Activated CD4-positive, alpha-beta T cell treated with anti-CD3 and anti-CD28 coated beads for 48 hours (primary cell): Measurements from ENCODE around the gene NEK6.

Source experiments
- DNase-seq: peaks from one replicate; pipeline ENCODE4 v3.0.0-alpha.2; 2020

Gene NEK6

GRCh38 chr9:124327491-124327890 lies 69.7 kb downstream of the NEK6 start:
- DNase-seq, result no peak

- DNase-seq, result no peak
Observed at GRCh38 chr9:124328285-124328684, 70.5 kb downstream of the NEK6 start.

GRCh38 chr9:124329206-124329792 lies 71.5 kb downstream of the NEK6 start:
- DNase-seq, result no peak

GRCh38 chr9:124330011-124330697 lies 72.4 kb downstream of the NEK6 start:
- DNase-seq, result no peak

GRCh38 chr9:124331580-124331979 lies 73.8 kb downstream of the NEK6 start:
- DNase-seq, result no peak

- DNase-seq, result no peak
Observed at GRCh38 chr9:124332361-124333202, 74.8 kb downstream of the NEK6 start.

GRCh38 chr9:124333203-124333579 lies 75.4 kb downstream of the NEK6 start:
- DNase-seq, result no peak

- DNase-seq, result no peak
Observed at GRCh38 chr9:124334568-124335319, 77.0 kb downstream of the NEK6 start.

- no peak for DNase-seq
Observed at GRCh38 chr9:124335320-124335707, 77.6 kb downstream of the NEK6 start.

GRCh38 chr9:124337562-124337961 lies 79.8 kb downstream of the NEK6 start:
- DNase-seq, result no peak

GRCh38 chr9:124339603-124340146 lies 81.9 kb downstream of the NEK6 start:
- no peak for DNase-seq

GRCh38 chr9:124340219-124341069 lies 82.7 kb downstream of the NEK6 start:
- DNase-seq, result no peak

- no peak for DNase-seq
Observed at GRCh38 chr9:124341455-124342170, 83.9 kb downstream of the NEK6 start.

GRCh38 chr9:124342402-124342775 lies 84.6 kb downstream of the NEK6 start:
- DNase-seq, result no peak

- no peak for DNase-seq
Observed at GRCh38 chr9:124342776-124343485, 85.2 kb downstream of the NEK6 start.

GRCh38 chr9:124343533-124344290 lies 86.0 kb downstream of the NEK6 start:
- no peak for DNase-seq

- DNase-seq, result no peak
Observed at GRCh38 chr9:124344291-124345050, 86.7 kb downstream of the NEK6 start.

- DNase-seq, result no peak
Observed at GRCh38 chr9:124345063-124345462, 87.3 kb downstream of the NEK6 start.

- no peak for DNase-seq
Observed at GRCh38 chr9:124345751-124346281, 88.1 kb downstream of the NEK6 start.
